DND-41 (cell line): Measurements from ENCODE around the gene GRIK2.

Experiments used
- EZH2 ChIP-seq: IDR thresholded peaks from 3 replicates; pipeline ENCODE4 v1.6.1; 2012; ENCODE audit warnings: borderline replicate concordance, low read depth, mild to moderate bottlenecking, moderate library complexity, low read length, inconsistent platforms; ENCODE audit not compliant: severe bottlenecking
- TF ChIP-seq, protein P1 (sequence below): IDR thresholded peaks from 2 replicates; pipeline ENCODE4 v1.5.1; 2012; ENCODE audit warnings: borderline replicate concordance, low read length, moderate library complexity, mild to moderate bottlenecking; ENCODE audit not compliant: poor library complexity, severe bottlenecking; ENCODE audit errors: extremely low read depth

- TF ChIP-seq EZH2, result no peak
- TF ChIP-seq, protein P1, sequence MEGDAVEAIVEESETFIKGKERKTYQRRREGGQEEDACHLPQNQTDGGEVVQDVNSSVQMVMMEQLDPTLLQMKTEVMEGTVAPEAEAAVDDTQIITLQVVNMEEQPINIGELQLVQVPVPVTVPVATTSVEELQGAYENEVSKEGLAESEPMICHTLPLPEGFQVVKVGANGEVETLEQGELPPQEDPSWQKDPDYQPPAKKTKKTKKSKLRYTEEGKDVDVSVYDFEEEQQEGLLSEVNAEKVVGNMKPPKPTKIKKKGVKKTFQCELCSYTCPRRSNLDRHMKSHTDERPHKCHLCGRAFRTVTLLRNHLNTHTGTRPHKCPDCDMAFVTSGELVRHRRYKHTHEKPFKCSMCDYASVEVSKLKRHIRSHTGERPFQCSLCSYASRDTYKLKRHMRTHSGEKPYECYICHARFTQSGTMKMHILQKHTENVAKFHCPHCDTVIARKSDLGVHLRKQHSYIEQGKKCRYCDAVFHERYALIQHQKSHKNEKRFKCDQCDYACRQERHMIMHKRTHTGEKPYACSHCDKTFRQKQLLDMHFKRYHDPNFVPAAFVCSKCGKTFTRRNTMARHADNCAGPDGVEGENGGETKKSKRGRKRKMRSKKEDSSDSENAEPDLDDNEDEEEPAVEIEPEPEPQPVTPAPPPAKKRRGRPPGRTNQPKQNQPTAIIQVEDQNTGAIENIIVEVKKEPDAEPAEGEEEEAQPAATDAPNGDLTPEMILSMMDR, result no peak
Observed at GRCh38 chr6:101404775-101405174, 11.3 kb downstream of the GRIK2 start.
